Neural cell (in vitro differentiated cells): Measurements from ENCODE around the gene PIAS4. TPM values are rescaled to one million over a fixed set of nuclear protein-coding genes. Genes with fewer than 3 reads are reported as not detected.

Experiments used
- H2AFZ ChIP-seq: fragments of 200-600, 300-800 bp; sonication (generic), shearing (Covaris generic); 2 replicates; pipeline ENCODE4 v1.6.0; 2014; ENCODE audit warnings: low read depth, mild to moderate bottlenecking, antibody characterized with exemption, low read length, moderate library complexity
- H3F3A ChIP-seq: fragments of 200-600 bp; shearing (Covaris generic); 2 replicates; pipeline ENCODE4 v1.6.1; 2016; ENCODE audit warnings: mild to moderate bottlenecking, moderate library complexity, mixed read lengths, antibody characterized with exemption, low read length; ENCODE audit not compliant: insufficient read depth, poor library complexity, severe bottlenecking
- H3K27ac ChIP-seq: fragments of 200-600, 300-800 bp; sonication (generic), shearing (Covaris generic); 2 replicates; pipeline ENCODE4 v1.5.1; 2014; ENCODE audit warnings: mild to moderate bottlenecking, low read length, moderate library complexity
- H3K27me3 ChIP-seq: fragments of 300-800, 200-600 bp; sonication (generic), shearing (Covaris generic); 2 replicates; pipeline ENCODE4 v1.6.0; 2014; ENCODE audit warnings: mild to moderate bottlenecking, low read depth, low read length, moderate library complexity; ENCODE audit not compliant: insufficient read depth
- H3K36me3 ChIP-seq: fragments of 300-800, 200-600 bp; sonication (generic), shearing (Covaris generic); 2 replicates; pipeline ENCODE4 v1.5.1; 2014; ENCODE audit warnings: mild to moderate bottlenecking, antibody characterized with exemption, low read length, moderate library complexity; ENCODE audit not compliant: insufficient read depth
- H3K4me2 ChIP-seq: fragments of 300-800, 200-600 bp; sonication (generic), shearing (Covaris generic); 2 replicates; pipeline ENCODE4 v1.6.0; 2014; ENCODE audit warnings: mild to moderate bottlenecking, low read length
- H3K4me3 ChIP-seq: fragments of 300-800, 200-600 bp; sonication (generic), shearing (Covaris generic); 2 replicates; pipeline ENCODE4 v1.5.1; 2014; ENCODE audit warnings: mild to moderate bottlenecking, low read length, moderate library complexity
- H3K79me2 ChIP-seq: fragments of 200-600 bp; shearing (Covaris generic); replicated peaks from 2 replicates; pipeline ENCODE4 v1.6.0; 2014; ENCODE audit warnings: mild to moderate bottlenecking, low read length, moderate library complexity; ENCODE audit not compliant: insufficient read depth
- H3K9ac ChIP-seq: fragments of 300-800, 200-600 bp; sonication (generic), shearing (Covaris generic); 2 replicates; pipeline ENCODE4 v1.6.1; 2016; ENCODE audit warnings: mild to moderate bottlenecking, low read length, mixed read lengths
- H3K9me2 ChIP-seq: fragments of 200-600 bp; shearing (Covaris generic); 2 replicates; pipeline ENCODE4 v1.6.1; 2016; ENCODE audit warnings: mild to moderate bottlenecking, low read length, mixed read lengths; ENCODE audit not compliant: insufficient read depth
- H3K9me3 ChIP-seq: fragments of 200-600, 300-800 bp; sonication (generic), shearing (Covaris generic); 2 replicates; pipeline ENCODE4 v1.6.1; 2016; ENCODE audit warnings: mild to moderate bottlenecking, mixed run types, low read length, moderate library complexity, mixed read lengths
- H4K20me1 ChIP-seq: fragments of 200-600 bp; shearing (Covaris generic); 2 replicates; pipeline ENCODE4 v1.6.1; 2016; ENCODE audit warnings: mild to moderate bottlenecking, mixed run types; ENCODE audit not compliant: insufficient read depth
- CTCF ChIP-seq: fragments of 450-650 bp; IDR thresholded peaks from 2 replicates; pipeline ENCODE4 v1.5.1; 2014; ENCODE audit warnings: antibody characterized with exemption, mild to moderate bottlenecking, moderate library complexity; ENCODE audit not compliant: poor library complexity, severe bottlenecking
- EP300 ChIP-seq: fragments of 450-650 bp; conservative IDR thresholded peaks from 2 replicates; pipeline ENCODE4 v1.6.1; 2014; ENCODE audit warnings: antibody characterized with exemption, mild to moderate bottlenecking, moderate library complexity; ENCODE audit not compliant: poor library complexity, severe bottlenecking
- EZH2 ChIP-seq: fragments of 200-600, 300-800 bp; shearing (Covaris generic), sonication (generic); IDR thresholded peaks from 2 replicates; pipeline ENCODE4 v1.6.1; 2014; ENCODE audit warnings: antibody characterized with exemption, low read length, borderline replicate concordance, mild to moderate bottlenecking; ENCODE audit not compliant: insufficient read depth, poor library complexity, severe bottlenecking
- MXI1 ChIP-seq: fragments of 450-650 bp; conservative IDR thresholded peaks from 2 replicates; pipeline ENCODE4 v1.6.1; 2014; ENCODE audit warnings: antibody characterized with exemption, mild to moderate bottlenecking; ENCODE audit not compliant: poor library complexity, severe bottlenecking
- POLR2AphosphoS5 ChIP-seq: IDR thresholded peaks from 2 replicates; pipeline ENCODE4 v1.6.1; 2012
- RAD21 ChIP-seq: fragments of 450-650 bp; conservative IDR thresholded peaks from 2 replicates; pipeline ENCODE4 v1.6.1; 2014; ENCODE audit warnings: antibody characterized with exemption, mild to moderate bottlenecking, moderate library complexity
- SMC3 ChIP-seq: fragments of 450-650 bp; conservative IDR thresholded peaks from 2 replicates; pipeline ENCODE4 v1.6.1; 2014; ENCODE audit warnings: antibody characterized with exemption, mild to moderate bottlenecking, moderate library complexity; ENCODE audit not compliant: poor library complexity
- TAF1 ChIP-seq: IDR thresholded peaks from 2 replicates; pipeline ENCODE4 v1.6.1; 2012; ENCODE audit warnings: low read depth
- polyA plus RNA-seq: library from polyadenylated mRNA; depleted of rRNA; stranded (reverse); fragments of >200 nt; gene quantifications from 2 replicates; pipeline ENCODE4 v1.2.3, GENCODE V29; 2014
- TF ChIP-seq, protein P1 (sequence below): IDR thresholded peaks from 2 replicates; pipeline ENCODE4 v1.6.1; 2012; ENCODE audit warnings: borderline replicate concordance

The PIAS4 gene
- polyA plus RNA-seq, 1 donor from 2014 or later: 22.3 TPM

GRCh38 chr19:4042064-4042730 is 34.7 kb downstream of the PIAS4 start:
- Histone ChIP-seq H3K36me3 (no peaks in the 10 kb centered on the region), H3K4me2 (no peak overlapping the region), H3K79me2 (no peaks in the 10 kb centered on the region), H3F3A (no peaks in the 10 kb centered on the region), H2AFZ (no peak overlapping the region), H4K20me1 (no peaks in the 10 kb centered on the region), H3K27ac (no peak overlapping the region), H3K9me2 (no peaks in the 10 kb centered on the region), H3K27me3 (no peaks in the 10 kb centered on the region), H3K4me3 (no peak overlapping the region), H3K9ac (no peak overlapping the region), H3K9me3 (no peaks in the 10 kb centered on the region)
- TF ChIP-seq POLR2AphosphoS5: no peak
- TF ChIP-seq CTCF: no peak
- TF ChIP-seq, protein P1, sequence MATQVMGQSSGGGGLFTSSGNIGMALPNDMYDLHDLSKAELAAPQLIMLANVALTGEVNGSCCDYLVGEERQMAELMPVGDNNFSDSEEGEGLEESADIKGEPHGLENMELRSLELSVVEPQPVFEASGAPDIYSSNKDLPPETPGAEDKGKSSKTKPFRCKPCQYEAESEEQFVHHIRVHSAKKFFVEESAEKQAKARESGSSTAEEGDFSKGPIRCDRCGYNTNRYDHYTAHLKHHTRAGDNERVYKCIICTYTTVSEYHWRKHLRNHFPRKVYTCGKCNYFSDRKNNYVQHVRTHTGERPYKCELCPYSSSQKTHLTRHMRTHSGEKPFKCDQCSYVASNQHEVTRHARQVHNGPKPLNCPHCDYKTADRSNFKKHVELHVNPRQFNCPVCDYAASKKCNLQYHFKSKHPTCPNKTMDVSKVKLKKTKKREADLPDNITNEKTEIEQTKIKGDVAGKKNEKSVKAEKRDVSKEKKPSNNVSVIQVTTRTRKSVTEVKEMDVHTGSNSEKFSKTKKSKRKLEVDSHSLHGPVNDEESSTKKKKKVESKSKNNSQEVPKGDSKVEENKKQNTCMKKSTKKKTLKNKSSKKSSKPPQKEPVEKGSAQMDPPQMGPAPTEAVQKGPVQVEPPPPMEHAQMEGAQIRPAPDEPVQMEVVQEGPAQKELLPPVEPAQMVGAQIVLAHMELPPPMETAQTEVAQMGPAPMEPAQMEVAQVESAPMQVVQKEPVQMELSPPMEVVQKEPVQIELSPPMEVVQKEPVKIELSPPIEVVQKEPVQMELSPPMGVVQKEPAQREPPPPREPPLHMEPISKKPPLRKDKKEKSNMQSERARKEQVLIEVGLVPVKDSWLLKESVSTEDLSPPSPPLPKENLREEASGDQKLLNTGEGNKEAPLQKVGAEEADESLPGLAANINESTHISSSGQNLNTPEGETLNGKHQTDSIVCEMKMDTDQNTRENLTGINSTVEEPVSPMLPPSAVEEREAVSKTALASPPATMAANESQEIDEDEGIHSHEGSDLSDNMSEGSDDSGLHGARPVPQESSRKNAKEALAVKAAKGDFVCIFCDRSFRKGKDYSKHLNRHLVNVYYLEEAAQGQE: no peak
- TF ChIP-seq TAF1: no peak
- no peak for TF ChIP-seq EZH2
- TF ChIP-seq EP300: no peak
- TF ChIP-seq SMC3: no peak
- no peak for TF ChIP-seq RAD21
- no peak for TF ChIP-seq MXI1

DNA sequence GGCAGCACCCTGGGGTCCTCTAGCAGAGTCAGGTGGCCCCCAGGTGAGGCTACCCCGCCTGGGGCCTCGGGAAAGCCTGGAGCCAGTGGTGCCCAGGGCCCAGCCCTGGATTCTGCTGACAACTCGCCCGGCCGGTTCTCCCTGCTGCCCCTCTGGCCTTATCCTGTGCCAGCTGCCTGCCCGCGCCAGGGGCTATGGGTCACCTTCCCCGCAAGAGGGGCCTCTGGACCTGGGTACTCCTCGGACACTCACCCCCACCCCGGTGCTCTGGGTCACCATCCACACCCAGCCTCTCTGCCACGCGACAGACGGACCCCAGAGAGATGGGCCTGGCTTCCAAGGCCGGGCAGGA is 35.2 kb downstream of the PIAS4 start:
- H3K9me3 ChIP-seq: no peaks in the 10 kb centered on the region
- no peaks in the 10 kb centered on the region for H3K36me3 ChIP-seq
- H3K9ac ChIP-seq: no peak overlapping the region
- H3K27me3 ChIP-seq: no peaks in the 10 kb centered on the region
- H3K79me2 ChIP-seq: no peaks in the 10 kb centered on the region
- no peak overlapping the region for H3K27ac ChIP-seq
- H3F3A ChIP-seq: no peaks in the 10 kb centered on the region
- H2AFZ ChIP-seq: no peak overlapping the region
- H4K20me1 ChIP-seq: no peaks in the 10 kb centered on the region
- no peaks in the 10 kb centered on the region for H3K9me2 ChIP-seq
- no peak for TF ChIP-seq TAF1
- no peak for TF ChIP-seq MXI1
- TF ChIP-seq, protein P1: no peak
- TF ChIP-seq SMC3: no peak
- TF ChIP-seq POLR2AphosphoS5: no peak
- TF ChIP-seq CTCF: no peak
- TF ChIP-seq EZH2: no peak
- no peak overlapping the region for H3K4me3 ChIP-seq
- no peak overlapping the region for H3K4me2 ChIP-seq
